ENCODE measurements around the gene ADAM10. TPM values are rescaled to one million over a fixed set of nuclear protein-coding genes. Genes with fewer than 3 reads are reported as not detected.

The ADAM10 gene
- total RNA-seq, 1 experiment from 2014 or later = 107 TPM

- no peak for DNase-seq (ENCODE audit: low read depth)
Observed at GRCh38 chr15:58755956-58756355, 6.4 kb upstream of the ADAM10 start.

DNA sequence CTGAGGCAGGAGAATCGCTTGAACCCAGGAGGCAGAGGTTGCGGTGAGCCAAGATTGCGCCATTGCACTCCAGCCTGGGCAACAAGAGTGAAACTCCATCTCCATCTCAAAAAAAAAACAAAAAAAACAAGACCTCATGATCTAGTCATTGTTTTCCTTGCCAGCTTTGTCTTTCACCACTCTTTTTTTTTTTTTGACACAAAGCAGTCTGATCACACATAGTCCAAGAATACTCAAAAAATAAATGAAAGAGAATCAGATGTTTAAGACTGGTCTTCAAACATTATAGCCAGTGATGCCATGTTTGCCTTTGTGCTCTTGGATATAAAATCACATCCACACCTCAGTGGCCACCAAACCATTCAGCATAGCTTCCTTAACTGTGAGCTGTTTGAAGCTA, 5.8 kb upstream of the ADAM10 start:
- DNase-seq (ENCODE audit: low read depth) = no peak

- no peak for DNase-seq (ENCODE audit: low read depth)
Observed at GRCh38 chr15:58752716-58753115, 3.2 kb upstream of the ADAM10 start.

DNA sequence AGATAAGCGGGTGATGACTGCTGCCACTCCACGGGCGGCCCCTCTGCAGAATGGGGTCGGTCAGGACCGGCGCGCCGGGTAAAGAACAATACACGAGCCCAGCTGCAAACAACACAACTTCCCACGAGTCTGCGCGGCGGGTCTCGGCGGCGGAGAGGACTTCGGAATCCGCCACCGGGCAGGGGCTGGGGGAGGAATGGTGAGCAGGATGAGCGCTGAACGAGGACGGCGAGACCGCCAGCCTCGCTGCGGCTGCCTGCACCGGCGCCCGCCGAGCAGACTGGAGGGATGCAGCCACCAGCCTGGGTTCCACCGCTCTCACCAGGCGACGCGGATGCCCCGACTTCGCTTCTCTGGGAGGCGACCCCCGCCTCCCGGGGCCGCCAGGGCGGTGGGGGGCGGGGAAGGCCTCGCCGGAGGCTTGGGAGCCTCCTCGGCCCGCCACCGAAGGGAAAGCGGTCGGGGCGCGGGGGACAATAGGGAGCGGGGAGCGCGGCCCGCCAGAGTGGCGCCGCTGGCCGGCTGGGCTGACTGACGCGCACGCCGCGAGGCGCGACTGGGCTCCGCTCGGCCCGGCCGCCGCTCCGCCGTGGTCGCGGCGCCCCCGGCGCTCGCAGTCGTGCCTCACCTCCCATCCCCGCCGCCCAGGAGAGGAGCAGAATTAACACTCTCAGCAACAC, 515 bp downstream of the ADAM10 start:
- peak; percentile 52 for DNase-seq (ENCODE audit: low read depth)

- DNase-seq (ENCODE audit: low read depth) = no peak
Observed at GRCh38 chr15:58748040-58748851, 1.3 kb downstream of the ADAM10 start.

- no peak for DNase-seq (ENCODE audit: low read depth)
Observed at GRCh38 chr15:58746174-58746573, 3.3 kb downstream of the ADAM10 start.

- no peak for DNase-seq (ENCODE audit: low read depth)
Observed at GRCh38 chr15:58742819-58743502, 6.5 kb downstream of the ADAM10 start.

- DNase-seq (ENCODE audit: low read depth) = no peak
Observed at GRCh38 chr15:58742022-58742813, 7.3 kb downstream of the ADAM10 start.

GRCh38 chr15:58741032-58741431, 8.5 kb downstream of the ADAM10 start:
- no peak for DNase-seq (ENCODE audit: low read depth)

DNA sequence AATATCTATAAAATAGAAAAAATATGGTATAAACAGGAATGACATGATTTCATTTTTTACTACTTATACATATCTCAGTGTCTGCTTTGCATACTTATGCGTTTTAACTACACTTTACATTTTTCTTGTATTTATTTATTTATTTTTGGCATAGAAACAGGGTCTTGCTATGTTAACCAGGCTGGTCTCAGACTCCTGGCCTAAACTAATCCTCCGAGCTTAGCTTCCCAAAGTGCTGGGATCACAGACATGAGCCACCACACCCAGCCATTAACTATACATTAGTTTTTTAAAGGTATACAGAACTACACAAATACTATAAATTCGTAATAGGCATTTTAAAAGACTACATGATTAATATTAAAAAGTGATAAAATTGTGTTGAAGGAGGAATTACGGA, 9.1 kb downstream of the ADAM10 start:
- no peak for DNase-seq (ENCODE audit: low read depth)

DNA sequence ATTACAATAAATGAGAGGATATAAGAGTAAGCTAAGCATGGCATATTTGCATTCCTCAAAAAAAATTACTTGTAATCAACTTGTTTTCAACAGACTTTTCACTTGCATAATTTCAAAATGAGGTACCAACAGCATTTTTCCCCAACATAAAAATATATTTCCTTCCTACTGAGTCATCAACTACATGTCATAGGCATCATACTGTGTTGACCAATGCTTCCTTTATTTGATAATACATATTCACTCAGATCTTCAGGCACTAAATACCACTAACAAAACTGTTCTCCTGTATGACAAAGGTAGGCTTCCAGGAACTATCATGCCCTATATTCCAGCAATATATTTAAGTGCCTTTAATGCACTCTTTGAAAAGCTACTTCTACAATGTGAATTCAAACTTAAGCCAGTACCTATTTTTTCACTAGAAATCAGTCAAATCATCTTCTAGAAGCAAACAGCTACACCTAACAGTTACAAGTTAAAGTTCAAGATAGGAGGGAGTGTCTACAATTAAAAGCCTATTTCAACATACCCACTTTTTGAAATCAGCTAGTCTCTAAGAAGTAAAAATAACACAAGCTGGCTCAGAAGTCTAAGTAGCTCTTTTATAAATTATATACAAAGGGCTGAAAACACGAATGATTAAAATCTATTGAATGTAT, 11.3 kb downstream of the ADAM10 start:
- no peak for DNase-seq (ENCODE audit: low read depth)

GRCh38 chr15:58737298-58737697, 12.2 kb downstream of the ADAM10 start:
- DNase-seq (ENCODE audit: low read depth) = no peak

- DNase-seq (ENCODE audit: low read depth) = no peak
Observed at GRCh38 chr15:58736018-58736643, 13.4 kb downstream of the ADAM10 start.

GRCh38 chr15:58734859-58735258, 14.6 kb downstream of the ADAM10 start:
- DNase-seq (ENCODE audit: low read depth) = no peak

DNA sequence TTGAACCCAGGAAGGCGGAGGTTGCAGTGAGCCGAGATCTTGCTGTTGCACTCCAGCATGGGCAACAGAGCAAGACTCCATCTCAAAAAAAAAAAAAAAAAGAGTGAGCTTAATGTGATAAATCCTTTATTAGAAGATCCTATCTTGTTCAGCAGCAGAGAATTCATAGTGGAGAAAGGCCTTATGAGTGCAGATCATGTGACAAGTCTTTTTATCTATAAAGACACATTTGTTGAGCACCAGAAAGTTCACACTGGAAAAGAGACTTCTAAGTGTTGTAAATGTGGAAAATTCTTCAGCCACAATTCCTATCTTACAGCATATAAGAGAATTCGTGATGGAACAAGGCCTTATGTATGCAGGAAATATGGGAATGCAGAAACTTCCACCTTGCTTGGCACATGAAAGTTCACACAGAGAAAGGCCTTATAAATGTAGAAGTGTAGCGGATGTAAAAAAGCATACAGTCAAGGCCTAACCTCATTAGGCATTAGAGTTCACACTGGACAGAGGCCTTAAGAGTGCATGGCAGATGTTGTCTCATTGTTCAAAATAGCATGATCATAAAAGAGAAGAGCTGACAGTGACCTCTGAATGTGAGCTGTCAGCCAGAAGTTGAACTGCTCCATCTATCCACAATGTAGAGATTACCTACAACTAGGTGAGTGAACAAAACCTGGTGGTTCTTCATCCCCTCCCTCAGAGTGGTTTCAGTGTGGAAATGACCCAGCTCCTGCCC, 16.7 kb downstream of the ADAM10 start:
- no peak for DNase-seq (ENCODE audit: low read depth)

- DNase-seq (ENCODE audit: low read depth) = peak; percentile 71
Observed at GRCh38 chr15:58731756-58732535, 17.6 kb downstream of the ADAM10 start.

GRCh38 chr15:58726867-58727266, 22.6 kb downstream of the ADAM10 start:
- DNase-seq (ENCODE audit: low read depth) = no peak

- peak; percentile 30 for DNase-seq (ENCODE audit: low read depth)
Observed at GRCh38 chr15:58724466-58724865, 25.0 kb downstream of the ADAM10 start.

DNA sequence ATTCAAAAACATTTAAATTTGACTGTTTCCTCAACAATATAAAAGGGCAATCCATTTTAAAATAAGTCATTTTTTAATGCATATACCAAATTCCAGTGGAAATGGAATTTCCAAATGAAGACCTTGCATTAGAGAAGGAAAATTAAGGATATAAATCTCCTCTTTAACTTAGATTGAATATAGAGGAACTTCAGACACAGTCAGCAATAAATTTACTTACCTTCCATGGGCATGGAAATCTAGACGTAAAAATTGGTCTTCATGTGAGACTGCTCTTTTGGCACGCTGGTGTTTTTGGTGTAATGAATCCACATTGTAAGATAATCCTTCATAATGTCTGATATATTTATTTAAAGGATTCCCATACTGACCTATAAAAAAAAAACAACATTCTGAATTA, 32.1 kb downstream of the ADAM10 start:
- no peak for DNase-seq (ENCODE audit: low read depth)

Data from M059J (cell line).